Urinary bladder (tissue), 4 donors: ENCODE data around the gene PSMG2. TPM values are rescaled to one million over a fixed set of nuclear protein-coding genes. Genes with fewer than 3 reads are reported as not detected.
A peak's percentile ranks its signal among the peaks of the same experiment; 100 is the strongest.

Experiments used
- DNase-seq: peaks from one replicate; pipeline ENCODE4 v3.0.0-alpha.2; 2015; ENCODE audit errors: extremely low spot score
- H3K27ac ChIP-seq: one replicate; pipeline ENCODE4 v1.5.1; 2013; ENCODE audit warnings: low read depth, mild to moderate bottlenecking, moderate library complexity
- H3K36me3 ChIP-seq: one replicate; pipeline ENCODE4 v1.6.1; 2013; ENCODE audit warnings: mild to moderate bottlenecking, moderate library complexity; ENCODE audit not compliant: insufficient read depth
- H3K4me1 ChIP-seq: one replicate; pipeline ENCODE4 v1.6.1; 2013; ENCODE audit warnings: mild to moderate bottlenecking, moderate library complexity; ENCODE audit not compliant: insufficient read depth
- H3K4me3 ChIP-seq: one replicate; pipeline ENCODE4 v1.5.1; 2013; ENCODE audit warnings: low read depth, low read length
- WGBS: extraction: QIAGEN DNeasy Blood & Tissue Kit; methylation state at CpG from one replicate; pipeline ENCODE4 v1.1.7; 2013; 5-methylcytosine and 5-hydroxymethylcytosine counted together
- polyA plus RNA-seq: library from polyadenylated mRNA; stranded (reverse); fragments of 200-250 nt; gene quantifications from one replicate; pipeline ENCODE4 v1.2.3, GENCODE V29; 2013
- total RNA-seq: library from RNA; depleted of rRNA; stranded (reverse); fragments of >200 nt; gene quantifications from one replicate; pipeline ENCODE4 v1.2.3, GENCODE V29; 2014
- donor health status: healthy with polysubstance abuse.
- donor health status: healthy.

The PSMG2 gene
- total RNA-seq: 100 TPM
- 103 TPM for polyA plus RNA-seq

GRCh38 chr18:12702221-12703095 lies at the start of gene PSMG2, which contains the start of gene CEP76:
TSS of gene PSMG2 (plus strand) at chr18:12703042. CDS start at chr18:12703108, 66 bp downstream.
TSS of gene CEP76 (minus strand) at chr18:12702723. CDS start at chr18:12702548, 175 bp downstream.
- Histone ChIP-seq H3K4me3 (peak within 1 kb of the TSS; percentile 81), H3K36me3 (peaks cover under 1% of the 10 kb centered on the region), H3K4me1 (peaks cover 2% of the 10 kb centered on the region), H3K27ac (peak within 1 kb of the TSS; percentile 98)
- peak; percentile 53 for DNase-seq
- WGBS: under 1% methylated on average over 89 of the region's 89 CpGs

GRCh38 chr18:12654971-12655370 lies 47.9 kb upstream of the PSMG2 start:
- Histone ChIP-seq H3K4me1 (no peaks in the 10 kb centered on the region), H3K27ac (no peak overlapping the region), H3K4me3 (no peak overlapping the region), H3K36me3 (no peaks in the 10 kb centered on the region)
- no peak for DNase-seq
- WGBS: 85% methylated on average over 1 of the region's 1 CpG

- no peaks in the 10 kb centered on the region for H3K36me3 ChIP-seq
- H3K27ac ChIP-seq: no peak overlapping the region
- DNase-seq: no peak
- H3K4me3 ChIP-seq: peak overlapping the region; percentile 93
- no peaks in the 10 kb centered on the region for H3K4me1 ChIP-seq
- 9% methylated on average over 3 of the region's 3 CpGs for WGBS
Observed at GRCh38 chr18:12656605-12656937, 46.3 kb upstream of the PSMG2 start.

GRCh38 chr18:12656938-12657683 lies 45.7 kb upstream of the PSMG2 start:
- DNase-seq: no peak
- H3K27ac ChIP-seq: peak overlapping the region; percentile 90
- H3K4me3 ChIP-seq: peak overlapping the region; percentile 93
- under 1% methylated on average over 89 of the region's 89 CpGs for WGBS
- no peaks in the 10 kb centered on the region for H3K4me1 ChIP-seq
- no peaks in the 10 kb centered on the region for H3K36me3 ChIP-seq

GRCh38 chr18:12657684-12658425 lies 45.0 kb upstream of the PSMG2 start, which contains the start of gene SPIRE1:
TSS of gene SPIRE1 (minus strand) at chr18:12658107. CDS start at chr18:12657866, 241 bp downstream.
- Histone ChIP-seq H3K4me3 (peak within 1 kb of the TSS; percentile 93), H3K4me1 (no peaks in the 10 kb centered on the region), H3K27ac (peak within 1 kb of the TSS; percentile 90), H3K36me3 (no peaks in the 10 kb centered on the region)
- under 1% methylated on average over 112 of the region's 112 CpGs for WGBS
- no peak for DNase-seq

- no peaks in the 10 kb centered on the region for H3K36me3 ChIP-seq
- no peak for DNase-seq
- 24% methylated on average over 42 of the region's 42 CpGs for WGBS
- peak overlapping the region; percentile 93 for H3K4me3 ChIP-seq
- H3K4me1 ChIP-seq: no peaks in the 10 kb centered on the region
- peak overlapping the region; percentile 90 for H3K27ac ChIP-seq
Observed at GRCh38 chr18:12658426-12659138, 44.3 kb upstream of the PSMG2 start.

GRCh38 chr18:12659904-12660605 lies 42.8 kb upstream of the PSMG2 start:
- Histone ChIP-seq H3K36me3 (no peaks in the 10 kb centered on the region), H3K4me3 (no peak overlapping the region), H3K27ac (no peak overlapping the region), H3K4me1 (no peaks in the 10 kb centered on the region)
- DNase-seq: peak; percentile 6
- WGBS: 77% methylated on average over 9 of the region's 9 CpGs

GRCh38 chr18:12668041-12668440 lies 34.8 kb upstream of the PSMG2 start:
- DNase-seq: no peak
- no peak overlapping the region for H3K4me3 ChIP-seq
- H3K27ac ChIP-seq: no peak overlapping the region
- WGBS: 92% methylated on average over 5 of the region's 5 CpGs
- H3K4me1 ChIP-seq: no peaks in the 10 kb centered on the region
- no peaks in the 10 kb centered on the region for H3K36me3 ChIP-seq

GRCh38 chr18:12679183-12679786 lies 23.6 kb upstream of the PSMG2 start:
- H3K4me1 ChIP-seq: no peaks in the 10 kb centered on the region
- 33% methylated on average over 8 of the region's 8 CpGs for WGBS
- no peak for DNase-seq
- peaks cover 2% of the 10 kb centered on the region for H3K36me3 ChIP-seq
- H3K27ac ChIP-seq: no peak overlapping the region
- no peak overlapping the region for H3K4me3 ChIP-seq

GRCh38 chr18:12686100-12686499 lies 16.7 kb upstream of the PSMG2 start:
- Histone ChIP-seq H3K4me1 (no peaks in the 10 kb centered on the region), H3K36me3 (peaks cover 2% of the 10 kb centered on the region), H3K27ac (no peak overlapping the region), H3K4me3 (no peak overlapping the region)
- WGBS: 63% methylated on average over 3 of the region's 3 CpGs
- no peak for DNase-seq

GRCh38 chr18:12689256-12689850 lies 13.5 kb upstream of the PSMG2 start:
- Histone ChIP-seq H3K27ac (no peak overlapping the region), H3K36me3 (no peaks in the 10 kb centered on the region), H3K4me1 (no peaks in the 10 kb centered on the region), H3K4me3 (no peak overlapping the region)
- DNase-seq: no peak
- 84% methylated on average over 4 of the region's 4 CpGs for WGBS

GRCh38 chr18:12692206-12692605 lies 10.6 kb upstream of the PSMG2 start:
- no peaks in the 10 kb centered on the region for H3K4me1 ChIP-seq
- 89% methylated on average over 9 of the region's 9 CpGs for WGBS

More at GRCh38 chr18:12692206-12692605, 10.6 kb upstream of the PSMG2 start:
- Histone ChIP-seq H3K27ac (no peak overlapping the region), H3K36me3 (no peaks in the 10 kb centered on the region), H3K4me3 (no peak overlapping the region)
- no peak for DNase-seq
